ENCODE results near the gene USP48.
A peak's percentile ranks its signal among the peaks of the same experiment; 100 is the strongest.

Gene USP48

DNA sequence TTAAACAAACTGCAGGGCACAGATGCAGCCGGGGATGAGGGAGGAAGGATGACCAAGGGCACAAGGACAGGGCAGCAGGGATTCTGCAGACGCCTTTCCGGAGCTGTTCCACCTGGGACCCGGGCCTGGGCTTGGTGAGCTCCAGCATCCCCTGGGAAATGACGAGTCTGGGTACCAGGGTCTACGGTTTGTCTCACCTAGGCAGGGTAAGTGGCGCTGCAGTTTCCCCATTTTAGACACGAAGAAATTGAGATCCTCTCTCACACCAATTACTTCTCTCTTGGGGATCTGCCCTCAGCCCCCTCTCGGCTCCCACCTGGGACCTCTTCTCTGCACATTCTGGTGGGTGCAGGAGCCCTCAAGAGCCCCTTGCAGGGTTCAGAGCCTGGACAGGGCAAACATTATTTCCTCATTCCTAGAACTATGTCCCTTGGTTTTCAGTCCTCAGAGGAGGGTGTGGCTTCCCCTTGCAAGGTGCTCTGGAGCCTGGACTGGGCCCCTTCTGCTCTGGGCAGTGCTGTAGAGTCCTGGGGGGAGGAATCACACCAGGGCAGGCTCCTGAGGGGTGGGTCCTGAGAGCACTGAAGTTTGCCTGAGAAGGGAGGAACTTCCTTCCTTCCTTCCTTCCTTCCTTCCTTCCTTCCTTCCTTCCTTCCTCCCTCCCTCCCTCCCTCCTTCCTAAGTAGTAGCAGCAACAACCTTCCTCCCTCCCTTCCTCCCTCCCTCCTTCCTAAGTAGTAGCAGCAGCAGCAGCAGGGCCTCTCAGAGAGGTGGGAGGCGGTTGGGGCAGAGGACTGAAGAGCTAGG lies 129.8 kb downstream of the USP48 start:
- no peak for DNase-seq (ENCODE audit: low read depth in 2 of 2)

DNA sequence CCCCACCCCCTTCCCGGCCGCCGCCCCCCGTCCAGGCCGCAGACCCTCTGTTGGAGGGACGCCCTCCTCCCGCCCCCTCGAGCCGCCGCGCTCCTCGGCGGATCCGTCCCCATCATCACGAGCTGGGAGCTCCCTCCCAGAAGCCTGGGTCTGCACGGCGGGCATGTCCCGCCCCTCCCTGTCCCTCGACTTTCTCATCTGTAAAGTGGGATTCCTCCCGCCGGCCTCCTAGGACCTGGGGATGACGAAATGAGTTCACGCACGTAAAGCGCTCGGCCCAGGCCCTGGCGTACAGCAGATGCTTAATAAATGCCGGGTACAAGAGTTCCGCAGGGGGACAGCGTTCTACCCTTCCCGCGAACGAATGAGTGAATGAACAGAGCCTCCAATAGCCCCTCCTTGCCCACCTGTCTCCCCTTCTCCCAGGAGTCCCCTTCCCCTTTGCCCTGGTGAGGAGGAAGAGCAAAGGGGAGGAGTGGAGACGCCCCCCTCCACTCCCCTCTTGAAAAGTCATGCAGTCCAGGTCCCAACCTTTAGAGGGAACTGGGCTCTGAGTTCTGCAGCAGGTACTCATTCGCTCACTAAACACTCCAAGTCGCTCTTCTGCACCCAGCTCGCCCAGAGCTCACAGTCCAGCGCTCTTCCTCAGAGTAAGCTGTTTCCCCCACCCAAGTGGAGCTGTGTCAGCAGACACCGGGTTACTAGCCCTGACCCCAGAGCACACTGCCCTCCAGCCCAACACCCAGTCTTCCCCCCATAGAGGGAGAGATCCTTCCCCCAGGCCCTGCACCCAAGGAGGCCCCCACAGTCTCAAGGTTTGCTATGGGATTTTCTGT lies 130.6 kb downstream of the USP48 start:
- DNase-seq (ENCODE audit: low read depth in 2 of 2) = no peak

DNA sequence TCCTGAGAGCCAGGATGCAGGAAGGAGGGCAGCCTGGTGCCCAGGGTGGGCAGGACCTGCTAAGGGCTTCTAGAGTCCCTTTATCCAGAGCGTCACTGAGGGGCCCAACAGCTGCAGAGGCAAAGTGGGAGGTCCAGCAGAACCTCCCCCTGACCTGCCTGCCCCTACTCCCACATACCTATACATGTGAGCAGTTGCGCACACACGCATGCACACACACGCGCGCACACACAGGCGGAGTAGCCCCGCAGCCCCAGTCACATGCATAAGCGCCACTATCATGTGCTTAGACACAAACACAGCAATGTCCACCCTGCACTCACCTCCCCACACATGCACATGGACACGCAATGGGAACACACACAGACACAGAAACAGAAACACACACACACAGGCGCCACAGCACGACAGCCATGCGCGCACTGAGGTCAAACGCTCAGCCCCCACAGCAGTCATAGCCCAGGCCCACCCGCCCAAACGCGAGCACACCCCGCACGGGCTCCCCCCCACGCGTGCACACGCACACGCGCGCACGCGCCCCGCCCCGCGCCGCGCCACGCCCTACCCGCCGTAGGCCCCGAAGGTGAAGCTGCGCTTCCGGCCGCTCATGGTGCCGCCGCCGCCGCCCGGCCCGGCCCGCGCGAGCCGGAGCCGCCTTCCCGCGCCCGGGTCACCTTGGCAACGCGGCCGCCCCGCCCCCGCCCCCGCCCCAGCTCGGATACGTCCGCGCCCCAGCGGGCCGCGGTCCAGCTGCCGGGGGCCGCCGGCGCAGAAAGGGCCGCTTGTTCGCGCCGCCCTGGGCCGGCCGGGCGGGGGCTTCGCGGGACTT lies 131.5 kb downstream of the USP48 start:
- peak in 1 of 2 donors; percentile 21 for DNase-seq (ENCODE audit: low read depth in 2 of 2)

DNA sequence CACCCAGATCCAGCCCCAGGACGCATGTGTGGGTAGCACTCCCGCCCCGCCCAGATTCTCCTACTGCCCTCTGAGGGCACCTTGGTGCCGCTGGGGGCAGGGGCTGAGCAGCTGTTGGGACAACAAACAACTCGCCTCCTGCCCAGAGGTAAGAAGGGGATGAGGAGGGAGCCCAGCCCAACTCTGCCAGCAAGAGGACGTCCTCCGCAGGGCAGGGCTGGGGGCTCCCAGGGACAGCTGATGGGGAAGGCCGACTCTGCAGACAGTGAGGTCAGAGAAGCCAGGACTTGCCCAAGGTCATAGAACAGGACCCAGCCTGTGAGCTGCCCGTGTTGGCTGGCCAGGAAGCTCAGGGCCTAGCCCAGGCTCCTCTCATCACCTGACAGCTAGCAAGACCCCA lies 132.5 kb downstream of the USP48 start:
- no peak for DNase-seq (ENCODE audit: low read depth in 2 of 2)

DNA sequence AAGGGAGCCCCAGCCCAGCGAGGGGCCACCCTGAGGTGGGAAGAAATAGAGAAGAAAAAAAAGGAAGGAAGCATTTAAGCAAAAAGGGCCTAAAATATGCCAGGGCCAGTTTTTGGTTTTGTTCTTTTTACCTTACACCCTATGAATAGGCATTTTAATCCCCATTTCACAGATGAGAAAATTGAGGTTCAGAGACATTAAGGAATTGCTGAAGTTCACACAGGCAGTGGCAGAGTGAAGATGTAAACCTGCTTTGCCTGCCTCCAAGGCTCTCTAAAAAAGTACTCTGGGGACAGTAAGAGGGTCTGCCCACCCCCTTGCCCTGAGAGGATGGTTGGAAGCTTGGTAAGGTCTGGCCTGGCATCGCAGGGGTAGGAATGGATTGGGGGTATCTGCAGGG lies 133.6 kb downstream of the USP48 start:
- no peak for DNase-seq (ENCODE audit: low read depth in 2 of 2)

DNA sequence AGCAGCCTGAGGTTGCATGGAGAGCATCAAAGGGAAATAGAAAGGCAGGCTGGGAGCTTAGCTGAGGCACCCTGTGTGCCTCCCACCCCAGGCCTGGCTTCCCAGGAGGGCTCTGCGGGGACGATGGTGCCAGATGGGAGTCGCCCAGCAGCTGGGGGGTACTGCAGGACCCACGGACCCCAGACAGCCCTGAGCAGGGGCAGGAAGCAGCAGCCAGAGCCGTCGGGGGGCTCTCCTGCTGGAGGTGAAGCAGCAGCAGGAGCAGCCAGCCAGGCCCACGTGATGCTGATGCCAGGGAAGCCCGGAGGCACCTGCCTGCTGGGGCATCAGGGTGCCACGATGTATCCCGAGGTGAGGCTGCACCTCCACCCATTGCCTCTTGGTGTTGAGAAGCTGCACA lies 134.2 kb downstream of the USP48 start:
- DNase-seq (ENCODE audit: low read depth in 2 of 2) = no peak

DNA sequence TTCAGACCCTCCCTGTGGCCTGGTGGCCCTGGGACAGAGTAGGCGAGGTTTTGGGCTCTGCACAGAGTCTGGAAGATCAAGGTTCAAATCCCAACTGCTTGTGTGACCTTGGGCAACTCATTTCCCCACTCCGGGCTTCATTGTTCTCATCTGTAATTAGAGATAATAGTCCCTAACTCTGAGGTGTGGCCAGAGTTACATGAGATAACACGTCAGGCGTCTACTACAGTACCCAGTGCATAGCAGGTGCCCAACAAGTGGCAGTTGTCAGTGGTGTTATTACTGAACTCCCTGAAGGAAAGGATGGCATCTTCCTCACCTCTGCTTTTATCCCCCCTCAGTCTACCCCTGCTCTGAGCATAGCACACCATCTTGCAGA lies 134.6 kb downstream of the USP48 start:
- DNase-seq (ENCODE audit: low read depth in 2 of 2) = no peak

DNA sequence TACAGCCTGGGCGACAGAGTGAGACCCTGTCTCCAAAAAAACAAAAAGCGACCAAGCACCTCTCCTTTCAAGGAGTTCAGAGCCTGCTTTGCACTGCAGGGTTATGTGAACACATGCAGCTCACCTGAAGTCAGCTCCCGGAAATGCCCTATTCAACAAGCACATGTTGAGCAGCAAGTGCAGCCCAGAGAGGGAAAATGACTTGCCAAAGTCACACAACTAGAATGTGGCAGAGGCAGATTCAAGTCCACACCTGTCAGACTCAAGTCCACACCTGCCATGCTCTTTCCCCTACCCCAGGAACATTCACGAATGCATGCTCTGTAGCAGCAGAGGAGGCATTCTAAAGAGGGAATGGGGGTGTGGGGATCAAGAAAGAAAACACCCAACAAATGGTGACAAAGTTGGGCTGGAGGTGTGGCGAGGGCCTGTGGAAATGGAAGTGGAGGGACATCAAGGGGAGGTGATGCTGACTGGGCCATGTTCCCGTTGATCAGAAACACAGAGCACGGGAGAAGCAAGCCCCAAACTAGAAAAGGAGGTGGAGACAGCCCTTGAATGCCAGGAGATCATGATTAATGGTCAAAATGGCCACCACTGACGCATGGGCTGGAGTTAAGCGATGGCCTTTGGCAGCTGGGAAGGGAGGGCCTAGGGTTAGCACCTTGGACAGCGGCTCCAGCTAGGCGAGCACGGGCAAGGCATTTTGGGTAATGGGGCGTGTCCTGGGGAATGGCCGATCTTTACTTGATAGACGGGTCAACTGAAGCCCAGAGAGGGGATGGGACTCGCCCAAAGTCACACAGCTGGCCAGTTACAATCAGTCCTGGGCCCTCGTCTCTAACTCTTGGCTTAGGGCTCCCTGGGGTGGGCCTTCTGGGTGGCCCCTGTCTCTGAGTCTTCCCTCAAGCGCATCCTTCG lies 135.3 kb downstream of the USP48 start:
- no peak for DNase-seq (ENCODE audit: low read depth in 2 of 2)

DNA sequence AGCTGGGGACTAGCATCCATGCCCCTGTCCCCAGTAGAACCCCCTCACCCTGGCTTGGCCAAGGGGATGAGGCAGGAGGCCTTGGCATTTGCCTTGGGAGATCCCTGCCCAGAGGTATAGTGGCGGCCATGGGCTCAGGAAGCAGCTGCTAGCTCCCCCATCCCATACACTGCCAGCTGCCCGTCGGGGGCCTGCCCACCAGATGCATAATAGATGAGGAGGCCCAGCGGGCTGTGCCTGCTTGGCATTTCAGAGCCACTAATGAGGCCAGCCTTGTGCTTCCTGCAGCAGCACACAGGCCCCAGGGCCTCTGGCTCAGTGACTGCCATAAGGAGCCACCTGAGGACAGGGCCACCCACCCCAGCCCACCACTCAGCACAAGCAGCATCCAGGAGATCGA lies 137.4 kb downstream of the USP48 start:
- no peak for DNase-seq (ENCODE audit: low read depth in 2 of 2)

DNA sequence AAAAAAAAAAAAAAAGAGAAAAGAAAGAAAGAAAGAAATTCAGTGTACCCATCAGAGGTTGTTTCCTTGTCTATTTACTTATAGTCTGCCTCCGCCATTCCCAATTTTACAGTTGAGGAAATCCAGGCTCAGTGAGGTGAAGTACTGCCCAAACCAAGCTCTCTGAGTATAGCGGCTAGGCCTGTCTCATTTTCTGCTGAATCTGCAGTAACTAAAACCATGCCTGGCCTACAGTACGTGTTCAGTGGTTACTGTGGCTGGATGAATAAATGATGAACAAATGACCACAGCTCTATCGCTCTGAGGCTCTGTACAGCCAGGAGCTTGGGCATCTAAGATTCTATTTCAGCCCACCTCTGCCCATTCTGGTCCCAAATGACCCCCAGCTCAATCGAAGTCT lies 138.0 kb downstream of the USP48 start:
- DNase-seq (ENCODE audit: low read depth in 2 of 2) = no peak

DNA sequence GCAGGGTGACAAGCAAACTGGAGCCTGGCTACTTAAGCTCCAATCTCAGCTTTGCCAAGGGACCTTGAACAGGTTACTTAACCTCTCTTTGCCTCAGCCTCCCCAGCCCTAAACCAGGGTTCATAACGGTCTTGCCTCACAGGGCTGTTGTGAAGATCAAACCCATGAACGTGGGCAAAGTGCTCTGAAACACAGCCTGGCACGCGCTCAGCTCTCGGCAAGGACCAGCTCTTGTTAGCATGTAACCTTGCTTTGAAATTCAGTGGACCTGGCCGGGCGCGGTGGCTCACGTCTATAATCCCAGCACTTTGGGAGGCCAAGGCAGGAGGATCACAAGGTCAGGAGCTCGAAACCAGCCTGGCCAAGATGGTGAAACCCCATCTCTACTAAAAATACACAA lies 138.6 kb downstream of the USP48 start:
- DNase-seq (ENCODE audit: low read depth in 2 of 2) = no peak

DNA sequence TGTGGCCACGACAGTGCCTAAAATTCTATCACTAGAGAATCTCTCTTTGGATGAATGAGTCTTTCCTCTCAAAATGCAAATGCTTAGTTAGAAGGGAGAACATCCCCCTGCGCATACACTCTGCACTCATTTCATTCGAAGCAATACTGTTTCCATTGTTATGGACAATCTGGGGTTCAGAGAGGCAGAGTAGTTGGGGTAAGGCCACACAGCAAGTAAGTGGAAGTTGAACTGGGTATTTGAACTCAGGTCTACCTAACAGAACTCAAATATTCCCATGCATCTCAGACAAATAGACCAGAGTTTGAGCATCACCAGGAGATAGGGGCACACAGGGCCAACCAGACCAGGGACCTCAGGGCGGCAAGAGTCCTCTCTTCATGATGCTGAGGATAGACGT lies 139.3 kb downstream of the USP48 start:
- no peak for DNase-seq (ENCODE audit: low read depth in 2 of 2)

DNA sequence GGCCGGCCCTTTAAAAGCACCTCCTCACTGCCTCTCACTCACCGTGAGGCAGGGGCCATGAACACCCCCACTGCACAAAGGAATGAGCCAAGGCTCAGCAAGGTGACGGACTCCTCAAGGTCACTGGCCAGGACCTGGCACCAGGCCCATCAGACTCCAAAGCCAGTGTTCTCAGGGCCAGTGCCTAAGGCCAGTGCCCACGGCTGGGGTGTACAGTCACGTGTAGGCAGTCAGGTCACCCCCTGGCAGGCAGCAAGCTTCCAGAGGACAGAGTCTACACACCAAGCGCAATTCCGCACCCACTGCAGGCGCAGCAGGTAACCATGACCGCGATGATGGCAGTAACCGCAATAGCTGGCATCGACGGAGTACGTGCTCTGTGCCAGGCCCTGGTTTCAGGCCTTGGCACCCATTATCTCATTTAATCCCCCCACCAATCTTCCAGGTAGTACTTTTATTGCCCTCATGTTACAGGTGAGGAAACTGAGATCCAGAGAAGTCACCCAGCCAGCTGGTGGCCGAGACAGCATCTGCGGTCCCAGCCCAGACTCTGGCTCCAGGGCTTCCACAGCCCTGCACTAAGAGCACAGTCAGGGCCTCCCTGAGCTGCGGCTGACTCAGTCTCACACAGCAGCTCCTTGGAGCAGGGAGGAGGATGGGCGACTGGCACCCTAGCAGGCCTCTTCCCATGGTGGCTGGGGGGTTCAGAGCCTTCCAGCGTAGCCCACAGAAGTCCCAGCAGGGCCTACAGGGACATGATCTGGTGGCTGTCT lies 140.8 kb downstream of the USP48 start:
- no peak for DNase-seq (ENCODE audit: low read depth in 2 of 2)

DNA sequence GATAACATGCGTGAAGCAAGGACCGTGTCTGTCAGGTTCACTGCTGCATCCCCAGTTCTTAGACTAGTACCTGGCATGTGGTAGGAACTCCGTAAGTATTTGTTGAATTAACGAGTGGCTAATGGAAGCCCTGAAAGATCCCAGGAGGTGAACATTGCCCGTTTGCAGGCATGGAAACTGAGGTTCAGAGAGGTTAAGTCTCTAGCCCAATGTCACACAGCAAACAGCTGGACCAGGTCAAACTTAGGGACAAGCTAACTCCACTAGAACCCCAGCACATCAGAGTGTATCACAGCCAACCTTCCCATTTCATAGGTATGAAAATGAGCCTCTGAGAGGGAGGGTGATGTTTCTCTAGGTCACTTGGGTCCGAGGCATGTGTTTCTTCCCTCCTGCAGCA lies 141.4 kb downstream of the USP48 start:
- DNase-seq (ENCODE audit: low read depth in 2 of 2) = no peak

DNA sequence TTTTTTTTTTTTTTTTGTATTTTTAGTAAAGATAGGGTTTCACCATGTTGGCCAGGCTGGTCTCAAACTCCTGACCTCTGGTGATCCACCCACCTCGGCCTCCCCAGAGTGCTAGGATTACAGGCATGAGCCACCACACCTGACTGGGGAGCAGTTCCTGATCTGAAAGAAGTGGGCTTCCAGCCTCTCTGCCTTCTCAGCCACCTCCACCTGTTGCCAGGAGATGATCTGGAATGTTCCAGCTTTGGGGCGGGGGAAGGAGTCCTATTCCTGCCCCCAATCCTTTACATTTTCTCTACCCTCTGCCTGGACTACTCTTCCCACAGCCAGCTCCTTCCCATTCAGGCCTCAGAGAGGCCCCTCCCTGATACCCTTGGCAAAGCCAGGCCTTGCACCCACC lies 141.9 kb downstream of the USP48 start:
- DNase-seq (ENCODE audit: low read depth in 2 of 2) = no peak

DNA sequence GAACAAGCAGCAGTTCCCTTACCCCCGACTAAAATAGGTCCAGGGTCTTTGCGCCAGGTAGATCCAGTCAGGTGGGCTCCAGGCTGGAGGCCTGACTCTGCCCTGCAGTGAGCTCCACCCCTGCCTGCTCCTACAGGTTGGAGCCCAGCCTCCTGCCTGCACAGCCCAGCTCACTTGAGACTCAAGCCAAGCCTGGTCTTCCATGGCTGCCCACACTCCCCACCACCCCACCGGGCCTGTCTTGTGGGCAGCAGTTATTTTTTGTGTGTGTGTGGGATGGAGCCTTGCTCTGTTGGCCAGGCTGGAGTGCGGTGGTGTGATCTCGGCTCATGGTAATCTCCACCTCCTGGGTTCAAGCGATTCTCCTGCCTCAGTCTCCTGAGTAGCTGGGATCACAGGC lies 142.3 kb downstream of the USP48 start:
- DNase-seq (ENCODE audit: low read depth in 2 of 2) = no peak

DNA sequence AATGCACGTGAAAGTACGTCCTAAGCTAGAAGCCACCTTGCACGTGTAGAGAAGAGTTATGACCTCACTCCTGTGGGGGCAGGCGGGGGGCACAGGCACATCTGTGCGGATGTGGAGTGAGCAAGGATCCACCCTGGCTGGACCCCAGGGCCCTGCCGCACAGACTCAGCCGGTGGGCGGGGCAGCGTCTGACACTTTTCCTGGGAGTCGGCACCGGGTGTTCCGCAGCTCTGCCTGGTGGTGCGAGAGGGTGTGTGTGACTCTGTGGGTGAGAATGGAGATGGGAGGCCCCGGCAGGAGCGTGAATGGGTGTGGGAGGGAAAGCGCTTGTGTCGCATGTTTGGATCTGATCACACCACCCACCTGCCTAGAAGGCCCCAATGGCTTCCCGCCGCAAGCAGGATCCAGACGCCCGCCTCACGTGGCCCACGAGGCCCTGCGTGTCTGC lies 143.3 kb downstream of the USP48 start:
- DNase-seq (ENCODE audit: low read depth in 2 of 2) = no peak

DNA sequence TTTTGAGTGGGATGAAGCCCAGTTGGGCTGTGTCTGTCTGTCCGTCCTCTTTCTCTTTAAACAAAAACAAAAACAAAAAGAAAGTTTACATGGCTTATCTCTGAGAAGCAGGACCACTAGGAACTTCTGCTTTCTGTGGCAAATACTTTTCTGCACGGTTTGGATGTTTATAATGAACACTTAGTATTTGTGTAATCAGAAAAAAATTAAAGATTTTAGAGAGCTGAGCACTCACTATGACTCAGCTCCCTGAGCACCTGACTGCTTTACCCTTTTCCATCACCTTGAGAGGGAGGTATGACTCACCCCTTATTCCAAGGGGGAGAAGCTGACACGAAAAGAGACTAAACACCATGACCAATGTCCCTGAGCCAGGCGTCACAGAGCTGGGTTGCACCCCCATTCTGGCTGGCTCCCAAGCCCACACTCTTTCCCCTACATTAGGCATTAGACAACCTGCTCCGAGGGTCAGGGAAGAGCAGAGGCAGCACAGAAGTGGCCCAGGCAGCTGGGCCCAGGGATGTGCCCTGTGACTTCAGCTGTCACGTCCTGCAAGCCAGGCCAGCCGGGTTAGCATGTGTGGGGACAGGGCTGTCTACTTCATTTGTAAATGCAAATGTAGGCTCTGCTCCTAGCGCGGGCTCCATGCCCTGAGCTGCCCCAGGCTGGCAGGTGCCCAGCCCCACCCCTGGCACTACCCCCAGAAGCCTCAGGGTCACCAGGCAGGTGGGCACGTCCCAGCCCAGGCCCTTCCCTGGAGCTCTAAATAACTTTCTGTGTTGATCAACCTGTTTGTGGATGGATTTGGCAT lies 144.2 kb downstream of the USP48 start:
- no peak for DNase-seq (ENCODE audit: low read depth in 2 of 2)

DNA sequence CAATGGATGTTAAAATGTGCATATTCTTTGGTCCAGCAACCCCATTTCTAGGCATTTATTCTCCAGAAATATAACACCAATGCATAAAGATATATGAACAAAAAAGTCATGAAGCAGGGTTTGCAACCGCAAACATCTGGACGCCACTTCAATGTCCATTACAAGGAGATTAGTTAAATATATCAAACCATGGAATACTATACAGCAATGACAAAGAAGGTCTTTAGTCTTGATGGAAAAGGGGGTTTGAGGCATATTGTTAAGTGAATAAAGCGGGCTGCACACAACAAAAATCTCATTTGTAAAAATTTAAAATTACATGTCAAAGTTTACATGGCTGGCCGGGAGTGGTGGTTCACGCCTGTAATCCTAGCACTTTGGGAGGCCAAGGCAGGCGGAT lies 145.4 kb downstream of the USP48 start:
- no peak for DNase-seq (ENCODE audit: low read depth in 2 of 2)

DNA sequence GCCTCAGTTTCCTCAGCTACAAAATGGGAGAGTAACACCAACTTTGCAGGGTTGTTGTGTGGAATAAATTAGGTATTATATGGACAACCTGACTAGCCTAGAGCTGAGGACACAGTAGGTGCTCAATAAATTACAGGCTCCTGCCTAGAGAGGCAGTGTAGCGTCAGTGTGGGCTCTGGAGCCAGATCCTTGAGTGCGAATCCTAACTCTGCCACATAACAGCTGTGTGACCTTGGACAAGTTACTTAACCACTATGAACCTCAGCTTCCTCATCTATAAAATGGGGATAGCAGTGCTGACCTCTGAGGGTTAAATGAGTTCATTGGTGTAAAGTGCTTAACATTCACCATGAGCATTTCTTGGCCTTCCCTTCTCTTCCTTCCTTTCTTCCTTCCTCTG lies 146.9 kb downstream of the USP48 start:
- no peak for DNase-seq (ENCODE audit: low read depth in 2 of 2)
